ENCODE data around the gene MYL12B.

DNA sequence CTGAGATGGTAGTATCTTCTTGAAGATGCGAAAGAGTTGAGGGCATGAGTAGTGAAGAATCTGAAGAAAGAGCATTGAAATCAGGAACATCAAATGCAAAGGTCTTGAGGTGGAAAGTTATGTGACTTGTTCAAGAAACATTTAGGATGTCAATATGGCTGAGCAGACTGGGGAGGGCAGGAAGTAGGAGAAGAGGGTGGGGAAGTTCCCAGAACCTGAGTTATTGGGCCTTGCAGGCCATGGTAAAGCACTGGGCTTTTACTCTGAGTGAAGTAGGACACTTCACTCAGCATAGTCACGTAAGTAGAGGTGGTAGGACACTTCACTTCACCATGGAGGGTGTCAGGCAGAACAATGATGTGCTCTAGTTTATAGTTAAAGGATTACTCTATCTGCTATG lies 26.1 kb upstream of the MYL12B start:
- TF ChIP-seq POLR2A (IDR thresholded peaks at IDR 0.05) = no peak
- TF ChIP-seq, protein P1, sequence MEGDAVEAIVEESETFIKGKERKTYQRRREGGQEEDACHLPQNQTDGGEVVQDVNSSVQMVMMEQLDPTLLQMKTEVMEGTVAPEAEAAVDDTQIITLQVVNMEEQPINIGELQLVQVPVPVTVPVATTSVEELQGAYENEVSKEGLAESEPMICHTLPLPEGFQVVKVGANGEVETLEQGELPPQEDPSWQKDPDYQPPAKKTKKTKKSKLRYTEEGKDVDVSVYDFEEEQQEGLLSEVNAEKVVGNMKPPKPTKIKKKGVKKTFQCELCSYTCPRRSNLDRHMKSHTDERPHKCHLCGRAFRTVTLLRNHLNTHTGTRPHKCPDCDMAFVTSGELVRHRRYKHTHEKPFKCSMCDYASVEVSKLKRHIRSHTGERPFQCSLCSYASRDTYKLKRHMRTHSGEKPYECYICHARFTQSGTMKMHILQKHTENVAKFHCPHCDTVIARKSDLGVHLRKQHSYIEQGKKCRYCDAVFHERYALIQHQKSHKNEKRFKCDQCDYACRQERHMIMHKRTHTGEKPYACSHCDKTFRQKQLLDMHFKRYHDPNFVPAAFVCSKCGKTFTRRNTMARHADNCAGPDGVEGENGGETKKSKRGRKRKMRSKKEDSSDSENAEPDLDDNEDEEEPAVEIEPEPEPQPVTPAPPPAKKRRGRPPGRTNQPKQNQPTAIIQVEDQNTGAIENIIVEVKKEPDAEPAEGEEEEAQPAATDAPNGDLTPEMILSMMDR (IDR thresholded peaks at IDR 0.05) = no peak
- TF ChIP-seq POLR2AphosphoS5 (IDR thresholded peaks at IDR 0.05) = no peak
